ES-I3 (cell line): ENCODE data around the gene CDKN2B-AS1.

ENCODE experiments used
- H3K36me3 ChIP-seq: 2 replicates; pipeline ENCODE4 v1.6.1; 2013; ENCODE audit warnings: mild to moderate bottlenecking, low read length, control low read depth, moderate library complexity; ENCODE audit not compliant: insufficient read depth
- H3K4me1 ChIP-seq: 2 replicates; pipeline ENCODE4 v1.6.1; 2013; ENCODE audit warnings: mild to moderate bottlenecking, control low read depth, low read length; ENCODE audit not compliant: insufficient read depth
- H3K9ac ChIP-seq: 2 replicates; pipeline ENCODE4 v1.6.1; 2013; ENCODE audit warnings: low read depth, mild to moderate bottlenecking, low read length, moderate library complexity
- H3K9me3 ChIP-seq: 2 replicates; pipeline ENCODE4 v1.6.1; 2013; ENCODE audit warnings: mild to moderate bottlenecking, low read length, moderate library complexity; ENCODE audit not compliant: control insufficient read depth, insufficient read depth

The CDKN2B-AS1 gene

GRCh38 chr9:22039258-22039657 is 44.7 kb downstream of the CDKN2B-AS1 start:
- H3K9me3 ChIP-seq = no peaks in the 10 kb centered on the region
- no peaks in the 10 kb centered on the region for H3K36me3 ChIP-seq
- no peak overlapping the region for H3K9ac ChIP-seq
- peaks cover 3% of the 10 kb centered on the region; the same call in 1 of the 2 replicates for H3K4me1 ChIP-seq

GRCh38 chr9:22040760-22041159 is 46.2 kb downstream of the CDKN2B-AS1 start:
- peaks cover 3% of the 10 kb centered on the region; the same call in 1 of the 2 replicates for H3K4me1 ChIP-seq
- H3K9ac ChIP-seq = no peak overlapping the region
- H3K36me3 ChIP-seq = no peaks in the 10 kb centered on the region
- H3K9me3 ChIP-seq = no peaks in the 10 kb centered on the region

DNA sequence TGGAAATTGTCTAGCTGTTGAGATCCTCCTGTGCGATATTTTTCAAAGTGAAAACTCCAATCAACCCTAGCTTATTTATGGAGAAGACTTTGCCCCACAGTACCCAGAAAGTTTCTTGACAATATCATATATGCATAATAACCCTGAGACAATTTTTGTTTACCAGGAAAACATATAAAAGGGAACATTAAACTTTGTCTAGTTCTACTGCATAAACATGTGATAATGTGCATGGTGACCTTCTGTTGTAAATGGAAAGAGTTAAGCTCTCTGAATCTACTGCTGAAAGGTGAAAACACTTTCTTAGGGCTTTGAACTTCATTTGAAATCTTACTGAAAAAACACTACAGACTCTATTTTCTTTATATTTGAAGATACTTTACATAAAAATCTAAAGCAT is 46.8 kb downstream of the CDKN2B-AS1 start:
- Histone ChIP-seq H3K4me1 (peaks cover 3% of the 10 kb centered on the region; the same call in 1 of the 2 replicates), H3K9ac (no peak overlapping the region), H3K9me3 (no peaks in the 10 kb centered on the region), H3K36me3 (no peaks in the 10 kb centered on the region)

DNA sequence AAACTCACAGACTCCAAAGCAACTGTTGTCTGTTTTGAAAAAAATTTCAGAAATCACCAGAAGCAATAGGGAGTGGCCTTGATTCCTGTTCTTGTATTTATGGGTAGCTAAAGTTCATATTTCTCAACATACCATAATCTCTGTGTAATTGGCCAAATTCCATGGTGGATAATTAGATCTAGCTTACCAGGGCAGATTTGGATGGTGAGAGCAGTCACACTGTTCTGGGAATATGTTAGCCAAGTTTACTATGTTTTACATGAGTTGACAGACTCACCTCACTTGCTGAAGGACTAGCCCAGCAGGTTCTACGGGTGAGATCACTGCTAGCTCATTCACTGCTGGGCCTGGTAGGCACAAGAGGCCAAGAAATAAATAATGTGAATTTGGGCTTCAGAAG is 47.2 kb downstream of the CDKN2B-AS1 start:
- no peaks in the 10 kb centered on the region for H3K36me3 ChIP-seq
- H3K9me3 ChIP-seq = no peaks in the 10 kb centered on the region
- no peak overlapping the region for H3K9ac ChIP-seq
- peaks cover 3% of the 10 kb centered on the region; the same call in 1 of the 2 replicates for H3K4me1 ChIP-seq

- H3K9ac ChIP-seq = no peak overlapping the region
- no peaks in the 10 kb centered on the region for H3K9me3 ChIP-seq
- peaks cover 3% of the 10 kb centered on the region; the same call in 1 of the 2 replicates for H3K4me1 ChIP-seq
- H3K36me3 ChIP-seq = no peaks in the 10 kb centered on the region
These were observed 49.3 kb downstream of the CDKN2B-AS1 start for GRCh38 chr9:22043928-22044327.

- 0 out of 2 replicates have a peak, but pooled peaks cover 5% of the 10 kb centered on the region for H3K4me1 ChIP-seq
- H3K9ac ChIP-seq = no peak overlapping the region
- H3K36me3 ChIP-seq = no peaks in the 10 kb centered on the region
- no peaks in the 10 kb centered on the region for H3K9me3 ChIP-seq
These were observed 50.0 kb downstream of the CDKN2B-AS1 start for GRCh38 chr9:22044583-22044982.

GRCh38 chr9:22045423-22045822 is 50.8 kb downstream of the CDKN2B-AS1 start:
- H3K9ac ChIP-seq = no peak overlapping the region
- no peaks in the 10 kb centered on the region for H3K36me3 ChIP-seq
- H3K4me1 ChIP-seq = 0 out of 2 replicates have a peak, but pooled peaks cover 6% of the 10 kb centered on the region
- H3K9me3 ChIP-seq = no peaks in the 10 kb centered on the region

- no peaks in the 10 kb centered on the region for H3K9me3 ChIP-seq
- peaks cover 13% of the 10 kb centered on the region; the same call in 1 of the 2 replicates for H3K4me1 ChIP-seq
- no peaks in the 10 kb centered on the region for H3K36me3 ChIP-seq
- H3K9ac ChIP-seq = no peak overlapping the region
These were observed 51.8 kb downstream of the CDKN2B-AS1 start for GRCh38 chr9:22046243-22046885.

- Histone ChIP-seq H3K36me3 (no peaks in the 10 kb centered on the region), H3K9me3 (no peaks in the 10 kb centered on the region), H3K9ac (no peak overlapping the region), H3K4me1 (peaks cover 23% of the 10 kb centered on the region)
These were observed 53.0 kb downstream of the CDKN2B-AS1 start for GRCh38 chr9:22047596-22047995.

DNA sequence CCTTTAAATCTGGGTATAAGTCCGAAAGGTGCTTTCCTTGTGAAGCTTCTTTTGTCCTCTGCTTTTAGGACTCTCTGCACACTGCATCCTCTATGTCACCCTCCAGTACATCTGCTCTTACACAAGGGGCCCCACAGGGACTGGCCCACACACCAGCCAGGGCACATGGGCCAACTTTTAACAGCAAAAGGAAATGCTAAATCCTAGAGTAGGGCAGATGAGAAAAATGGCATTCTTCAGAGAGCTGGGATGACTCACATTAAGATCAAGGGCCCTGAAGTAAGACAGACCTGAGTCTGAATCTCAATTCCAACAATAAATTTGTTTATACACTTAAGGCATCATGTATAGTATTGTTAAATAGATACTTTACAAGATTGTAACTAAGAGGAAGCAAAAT is 54.8 kb downstream of the CDKN2B-AS1 start:
- Histone ChIP-seq H3K4me1 (peaks cover 29% of the 10 kb centered on the region), H3K9me3 (no peaks in the 10 kb centered on the region), H3K36me3 (no peaks in the 10 kb centered on the region), H3K9ac (no peak overlapping the region)

- Histone ChIP-seq H3K9ac (no peak overlapping the region), H3K4me1 (peaks cover 29% of the 10 kb centered on the region), H3K36me3 (no peaks in the 10 kb centered on the region), H3K9me3 (no peaks in the 10 kb centered on the region)
These were observed 56.3 kb downstream of the CDKN2B-AS1 start for GRCh38 chr9:22050924-22051323.

DNA sequence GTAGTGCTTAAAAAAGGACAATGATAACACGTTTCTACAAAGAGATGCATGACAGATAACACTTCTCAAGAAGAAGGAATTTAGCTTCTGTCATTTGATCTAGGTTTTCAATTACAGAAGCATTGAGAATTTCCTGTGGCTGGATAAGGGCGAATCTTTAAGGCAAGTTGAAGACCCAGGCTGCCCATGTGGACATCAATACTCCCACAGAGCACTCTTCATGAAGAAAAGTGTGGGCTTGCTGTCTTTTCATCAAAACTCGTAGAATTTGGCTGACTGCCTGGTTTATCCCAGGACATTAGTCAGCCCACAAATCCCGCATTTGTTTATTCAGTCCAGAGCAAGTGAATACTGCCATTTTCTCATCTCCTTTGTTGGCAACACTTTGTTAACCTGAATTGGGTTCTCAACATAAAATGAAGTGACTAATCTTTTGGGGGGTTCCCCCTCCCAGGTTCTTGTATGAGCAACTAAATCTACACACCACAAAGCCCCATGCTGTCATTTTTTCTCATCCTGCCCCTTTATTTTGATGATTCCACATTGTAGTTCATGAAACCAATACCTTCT is 57.9 kb downstream of the CDKN2B-AS1 start:
- H3K9ac ChIP-seq = no peak overlapping the region
- H3K36me3 ChIP-seq = no peaks in the 10 kb centered on the region
- peaks cover 29% of the 10 kb centered on the region for H3K4me1 ChIP-seq
- no peaks in the 10 kb centered on the region for H3K9me3 ChIP-seq

DNA sequence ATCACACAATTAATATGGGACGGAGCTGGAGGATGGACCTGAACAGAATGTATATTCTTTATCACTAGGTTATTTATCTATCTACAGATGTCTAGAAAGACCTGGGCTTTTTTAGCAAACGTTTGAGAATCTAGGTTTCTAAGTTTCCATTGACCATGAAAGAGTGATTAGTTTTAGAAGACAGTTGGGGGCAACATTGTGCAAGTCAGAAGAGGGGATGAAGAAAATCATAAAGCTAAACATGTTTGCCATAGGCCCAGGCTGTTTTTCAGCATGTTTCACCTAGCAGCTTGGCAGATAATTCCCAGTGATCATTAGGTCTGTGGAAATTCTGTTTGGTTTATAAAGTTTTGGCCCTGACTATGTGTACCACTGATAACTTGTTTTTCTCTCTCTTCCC is 58.6 kb downstream of the CDKN2B-AS1 start:
- Histone ChIP-seq H3K9me3 (no peaks in the 10 kb centered on the region), H3K4me1 (peaks cover 29% of the 10 kb centered on the region), H3K9ac (no peak overlapping the region), H3K36me3 (no peaks in the 10 kb centered on the region)

- Histone ChIP-seq H3K4me1 (peaks cover 29% of the 10 kb centered on the region), H3K36me3 (no peaks in the 10 kb centered on the region), H3K9me3 (no peaks in the 10 kb centered on the region), H3K9ac (no peak overlapping the region)
These were observed 59.5 kb downstream of the CDKN2B-AS1 start for GRCh38 chr9:22054076-22054475.

DNA sequence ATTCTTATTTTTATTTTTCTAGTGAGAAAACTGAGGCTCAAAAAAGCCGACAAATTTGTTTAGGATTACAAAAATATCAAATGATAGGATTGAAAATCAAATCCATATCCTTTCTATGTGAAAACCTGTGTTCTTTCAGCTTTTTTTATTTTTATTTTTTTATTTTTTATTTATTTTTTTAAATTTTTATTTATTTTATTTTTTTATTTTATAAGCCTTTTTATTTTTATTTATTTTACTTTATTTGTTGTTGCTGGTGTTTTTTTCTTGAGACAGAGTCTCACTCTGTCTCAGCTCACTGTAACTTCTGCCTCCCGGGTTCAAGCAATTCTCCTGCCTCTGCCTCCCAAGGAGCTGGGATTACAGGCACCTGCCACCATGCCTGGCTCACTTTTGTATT is 59.9 kb downstream of the CDKN2B-AS1 start:
- Histone ChIP-seq H3K4me1 (peaks cover 24% of the 10 kb centered on the region), H3K36me3 (no peaks in the 10 kb centered on the region), H3K9me3 (no peaks in the 10 kb centered on the region), H3K9ac (no peak overlapping the region)
